GM13977 (cell line): ENCODE measurements around the gene EGFL7.
"Not testable (repeated sequence)": the region's sequence is repeated elsewhere in the genome, so short reads cannot be mapped to it uniquely, and the experiment has no call there.

Experiments
- DNase-seq: peaks from one replicate; pipeline ENCODE4 v3.0.0; 2012; ENCODE audit warnings: low spot score
- in situ Hi-C: fragments of 300-500 bp; cut with MboI; formaldehyde crosslinking; loops from one replicate; pipeline ENCODE4 v1.12.0; 2022; ENCODE audit warnings: low sequenced_read_pairs, low pct_unique_long_range_greater_than_20kb, mixed read lengths, inconsistent platforms; ENCODE audit not compliant: unreplicated experiment
- TF ChIP-seq, protein P1 (sequence below): IDR thresholded peaks from 2 replicates; pipeline ENCODE4 v1.5.1; 2012; ENCODE audit warnings: mild to moderate bottlenecking, control low read depth; ENCODE audit not compliant: insufficient read depth; ENCODE audit errors: extremely low read depth, missing control alignments

The EGFL7 gene

DNA sequence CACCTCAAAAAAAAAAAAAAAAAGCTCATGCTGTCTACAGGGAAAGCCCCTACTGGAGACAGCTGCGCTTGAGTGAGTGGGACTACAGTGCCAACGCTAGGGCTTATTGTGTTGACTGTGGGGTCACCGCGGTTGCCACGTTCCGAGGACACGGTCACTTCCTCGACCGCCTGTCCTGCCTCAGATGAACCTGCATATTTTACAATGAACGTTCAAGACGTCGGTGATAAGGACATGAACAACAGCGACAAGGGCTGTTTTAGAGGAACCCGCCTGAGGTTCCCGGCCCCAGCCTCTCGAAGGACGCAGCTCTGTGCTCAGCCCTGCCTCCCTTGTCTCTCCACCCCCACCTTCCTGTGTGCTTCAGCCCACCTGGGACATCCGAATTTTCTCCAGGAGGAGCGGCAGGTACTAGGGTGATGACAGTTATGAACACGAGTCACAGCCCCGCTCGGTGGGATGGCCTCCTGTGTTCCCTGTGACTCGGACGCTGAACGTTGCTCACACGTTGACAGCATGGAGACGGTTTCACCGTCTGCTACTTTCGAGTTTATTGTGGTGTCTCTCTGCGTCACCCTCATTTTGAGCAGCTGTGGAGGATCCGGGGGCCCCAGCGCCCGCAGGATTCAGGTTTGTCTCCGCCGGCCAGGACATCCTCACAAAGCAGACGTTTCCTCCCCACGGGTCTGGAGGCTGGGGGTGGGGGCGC lies 38.4 kb downstream of the EGFL7 start:
- DNase-seq = peak; percentile 84
- in situ Hi-C loops = no loop called here
- TF ChIP-seq, protein P1, sequence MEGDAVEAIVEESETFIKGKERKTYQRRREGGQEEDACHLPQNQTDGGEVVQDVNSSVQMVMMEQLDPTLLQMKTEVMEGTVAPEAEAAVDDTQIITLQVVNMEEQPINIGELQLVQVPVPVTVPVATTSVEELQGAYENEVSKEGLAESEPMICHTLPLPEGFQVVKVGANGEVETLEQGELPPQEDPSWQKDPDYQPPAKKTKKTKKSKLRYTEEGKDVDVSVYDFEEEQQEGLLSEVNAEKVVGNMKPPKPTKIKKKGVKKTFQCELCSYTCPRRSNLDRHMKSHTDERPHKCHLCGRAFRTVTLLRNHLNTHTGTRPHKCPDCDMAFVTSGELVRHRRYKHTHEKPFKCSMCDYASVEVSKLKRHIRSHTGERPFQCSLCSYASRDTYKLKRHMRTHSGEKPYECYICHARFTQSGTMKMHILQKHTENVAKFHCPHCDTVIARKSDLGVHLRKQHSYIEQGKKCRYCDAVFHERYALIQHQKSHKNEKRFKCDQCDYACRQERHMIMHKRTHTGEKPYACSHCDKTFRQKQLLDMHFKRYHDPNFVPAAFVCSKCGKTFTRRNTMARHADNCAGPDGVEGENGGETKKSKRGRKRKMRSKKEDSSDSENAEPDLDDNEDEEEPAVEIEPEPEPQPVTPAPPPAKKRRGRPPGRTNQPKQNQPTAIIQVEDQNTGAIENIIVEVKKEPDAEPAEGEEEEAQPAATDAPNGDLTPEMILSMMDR = no peak

DNA sequence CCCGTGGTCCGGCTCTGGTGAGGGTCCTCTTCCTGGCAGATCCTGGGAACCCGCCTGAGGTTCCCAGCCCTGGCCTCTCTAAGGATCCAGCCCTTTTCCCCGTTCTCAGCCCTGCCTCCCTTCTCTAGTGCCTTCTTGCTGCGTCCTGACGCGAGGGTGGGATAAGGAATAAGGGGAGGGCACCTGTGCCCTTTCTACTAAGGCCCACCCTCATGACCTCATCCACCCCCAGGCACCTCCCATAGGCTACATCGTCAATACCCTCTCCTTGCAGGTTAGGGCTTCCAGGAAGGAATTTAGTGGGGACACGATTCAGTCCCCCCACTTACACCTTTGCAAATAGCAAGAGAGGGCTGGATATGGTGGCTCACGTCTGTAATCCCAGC lies 38.9 kb downstream of the EGFL7 start:
- in situ Hi-C loops = no loop called here
- no peak for DNase-seq
- TF ChIP-seq, protein P1 = no peak

DNA sequence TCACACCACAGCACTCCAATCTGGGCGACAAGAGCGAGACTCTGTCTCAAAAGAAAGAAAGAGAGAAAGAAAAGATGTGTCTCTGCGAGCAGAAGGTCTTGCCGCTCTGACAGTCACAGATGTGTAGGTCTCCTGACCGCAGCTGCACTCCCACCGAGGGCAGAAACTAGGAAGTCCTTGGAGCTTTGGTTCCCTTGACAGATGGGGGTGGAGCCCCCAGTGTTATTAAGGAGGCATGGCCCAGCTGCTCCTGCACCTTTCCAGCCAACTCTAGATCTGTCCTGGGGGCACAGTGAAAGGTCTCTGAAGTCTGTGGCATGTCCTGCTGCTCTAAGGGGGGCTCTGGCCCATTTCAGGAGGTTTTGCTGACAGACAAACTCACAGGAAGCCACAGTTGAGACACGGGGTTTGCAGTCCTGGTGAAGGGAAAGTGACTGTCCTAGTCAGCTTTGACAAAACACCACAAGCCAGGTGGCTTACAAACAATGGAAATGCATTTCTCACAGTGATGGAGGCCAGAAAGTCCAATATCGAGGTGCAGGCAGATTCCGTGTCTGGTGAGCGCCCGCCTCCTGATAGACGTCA lies 40.7 kb downstream of the EGFL7 start:
- no peak for DNase-seq
- TF ChIP-seq, protein P1 = no peak
- in situ Hi-C loops = no loop called here

DNA sequence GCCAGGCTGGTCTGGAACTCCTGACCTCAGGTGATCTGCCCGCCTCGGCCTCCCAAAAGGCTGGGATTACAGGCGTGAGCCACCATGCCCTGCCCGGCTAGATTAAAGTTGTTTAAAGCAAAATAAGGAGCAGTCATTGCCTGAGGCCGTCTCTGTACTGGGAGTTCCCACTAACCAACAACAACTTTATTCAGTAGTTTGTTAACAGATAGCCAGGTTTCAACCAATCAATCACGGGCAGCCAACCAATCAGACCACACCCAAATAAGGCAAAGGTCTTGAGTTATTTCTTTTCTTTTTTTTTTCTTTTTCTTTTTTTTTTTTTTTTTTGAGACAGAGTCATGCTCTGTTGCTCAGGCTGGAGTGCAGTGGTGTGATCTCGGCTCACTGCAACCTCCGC lies 42.0 kb downstream of the EGFL7 start:
- in situ Hi-C loops, DNase-seq: not testable (repeated sequence)

DNA sequence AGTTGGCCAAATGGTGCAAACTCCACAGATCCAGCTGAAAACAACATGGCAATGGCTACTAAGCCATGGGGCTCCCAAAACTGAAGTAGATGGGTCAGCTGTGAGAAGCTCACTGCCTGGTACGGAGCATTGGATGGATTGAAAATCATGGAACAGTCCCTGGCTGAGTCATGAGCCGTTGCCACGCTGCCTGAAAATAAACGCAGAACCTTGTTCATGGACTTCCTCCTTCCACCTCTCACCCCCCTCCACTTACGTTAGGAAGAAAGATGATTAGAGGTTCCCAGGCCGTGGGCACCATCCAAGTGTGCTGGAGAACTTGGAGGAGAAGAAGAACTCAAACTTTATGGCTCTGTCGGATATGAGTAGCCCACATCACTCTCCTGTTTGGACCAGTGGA lies 42.8 kb downstream of the EGFL7 start:
- DNase-seq = no peak
- in situ Hi-C loops = no loop called here

DNA sequence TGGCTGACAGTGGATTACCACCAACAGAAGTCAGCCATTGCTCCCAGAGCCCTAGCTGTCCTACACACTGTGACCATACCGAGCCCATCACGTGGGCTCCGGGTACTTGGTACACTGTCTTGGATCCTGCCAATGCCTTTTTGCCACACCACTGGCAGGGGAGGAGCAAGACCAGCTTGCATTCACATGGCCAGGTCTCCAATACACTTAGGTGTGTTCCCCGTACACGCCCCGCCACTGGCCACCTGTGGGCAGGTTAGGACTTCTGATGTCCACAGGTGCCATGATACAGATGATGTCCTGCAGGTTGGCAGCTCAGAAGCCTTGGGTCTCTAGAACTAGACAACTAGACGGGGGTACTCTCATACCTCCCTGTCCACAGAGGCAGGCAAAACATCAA lies 44.3 kb downstream of the EGFL7 start:
- in situ Hi-C loops = no loop called here
- DNase-seq = no peak
- TF ChIP-seq, protein P1 = no peak

More for the DNA sequence above, 42.8 kb downstream of the EGFL7 start:
- TF ChIP-seq, protein P1 = no peak

DNA sequence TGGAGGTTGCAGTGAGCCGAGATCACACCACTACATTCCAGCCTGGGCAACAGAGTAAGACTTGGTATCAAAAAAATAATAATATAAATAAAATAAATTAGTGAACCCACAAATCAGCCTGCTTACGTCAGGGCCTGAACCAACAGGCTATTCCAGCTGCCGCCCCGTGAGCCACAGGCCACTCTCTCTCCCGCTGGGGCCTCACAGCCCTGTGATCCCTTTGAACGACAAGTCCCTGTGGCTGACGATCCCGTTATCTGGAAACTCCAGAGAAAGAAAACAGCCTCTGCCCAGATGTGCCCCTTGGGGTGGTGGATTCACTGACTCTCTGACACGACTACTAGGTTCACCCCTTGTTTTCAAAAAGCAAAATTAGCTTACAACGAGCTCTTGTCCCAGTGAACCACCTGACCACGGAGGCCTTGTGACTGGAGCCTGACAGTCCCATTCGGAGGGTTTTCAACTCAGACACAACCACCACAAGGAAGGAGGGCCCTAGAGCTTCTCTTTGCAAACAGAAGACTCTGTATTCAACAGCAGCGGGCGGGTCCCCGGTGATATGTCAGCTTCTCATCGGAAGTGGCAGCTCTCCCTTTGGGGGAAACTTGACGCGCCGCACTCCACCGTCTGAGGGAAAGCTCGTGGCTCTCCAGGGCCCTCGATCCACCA lies 45.3 kb downstream of the EGFL7 start:
- no peak for DNase-seq
- in situ Hi-C loops = no loop called here

More for the DNA sequence above, 45.3 kb downstream of the EGFL7 start:
- TF ChIP-seq, protein P1 = no peak
